ENCODE measurements around the gene GSE1.
A peak's percentile ranks its signal among the peaks of the same experiment; 100 is the strongest.

GSE1 gene

DNA sequence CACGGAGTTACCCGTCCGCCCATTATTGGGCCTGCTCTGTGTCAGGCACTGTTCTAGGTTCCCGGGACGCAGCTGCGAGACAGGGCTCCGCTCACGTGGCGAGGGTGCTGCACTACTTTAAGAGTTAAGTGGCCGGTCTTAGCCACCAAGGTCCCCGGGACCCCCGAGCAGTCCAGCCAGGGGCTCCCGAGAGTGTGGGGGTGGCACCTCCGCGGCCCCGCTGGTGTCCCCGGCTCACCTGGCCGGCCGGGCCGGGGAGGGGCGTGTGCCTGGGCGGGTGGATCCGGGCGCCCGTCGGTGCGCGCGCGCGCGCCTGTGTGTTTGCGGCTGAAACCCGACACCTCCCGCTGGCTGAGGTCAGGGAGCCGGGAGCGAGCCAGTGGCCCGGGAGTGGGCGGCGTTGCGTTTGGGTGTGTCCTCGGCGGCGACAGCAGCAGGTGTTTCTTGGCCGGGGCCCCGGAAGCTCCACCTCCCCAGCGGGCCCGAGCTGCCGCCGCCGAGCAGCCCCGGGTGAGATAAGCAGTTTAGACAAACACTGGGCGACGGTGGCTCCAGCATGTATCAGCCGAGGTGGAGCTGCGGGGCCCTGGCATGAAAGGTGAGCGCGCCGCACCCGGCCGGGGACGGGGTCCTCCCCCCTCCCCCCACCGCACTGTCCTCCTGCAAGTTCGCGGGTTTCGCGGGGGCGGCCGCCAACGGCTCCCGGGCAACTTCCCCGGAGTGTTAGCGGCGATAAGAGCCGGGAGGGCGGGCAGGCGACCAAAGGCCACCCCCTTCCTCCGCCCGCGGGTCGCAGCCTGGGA, at the start of gene GSE1:
Gene GSE1 (plus strand): TSS at position 522 of the 803 bp plus-strand sequence. CDS start 70 bp downstream, at position 592.
- Mint-ChIP-seq H3K4me1 (ENCODE audit: low read depth) (peaks cover 43% of the 10 kb centered on the region), H3K27ac (no peak within 1 kb of the TSS), H3K36me3 (no peaks in the 10 kb centered on the region), H3K27me3 (no peaks in the 10 kb centered on the region), H3K9me3 (ENCODE audit: low read depth) (no peaks in the 10 kb centered on the region), H3K4me3 (peak within 1 kb of the TSS; percentile 68)

DNA sequence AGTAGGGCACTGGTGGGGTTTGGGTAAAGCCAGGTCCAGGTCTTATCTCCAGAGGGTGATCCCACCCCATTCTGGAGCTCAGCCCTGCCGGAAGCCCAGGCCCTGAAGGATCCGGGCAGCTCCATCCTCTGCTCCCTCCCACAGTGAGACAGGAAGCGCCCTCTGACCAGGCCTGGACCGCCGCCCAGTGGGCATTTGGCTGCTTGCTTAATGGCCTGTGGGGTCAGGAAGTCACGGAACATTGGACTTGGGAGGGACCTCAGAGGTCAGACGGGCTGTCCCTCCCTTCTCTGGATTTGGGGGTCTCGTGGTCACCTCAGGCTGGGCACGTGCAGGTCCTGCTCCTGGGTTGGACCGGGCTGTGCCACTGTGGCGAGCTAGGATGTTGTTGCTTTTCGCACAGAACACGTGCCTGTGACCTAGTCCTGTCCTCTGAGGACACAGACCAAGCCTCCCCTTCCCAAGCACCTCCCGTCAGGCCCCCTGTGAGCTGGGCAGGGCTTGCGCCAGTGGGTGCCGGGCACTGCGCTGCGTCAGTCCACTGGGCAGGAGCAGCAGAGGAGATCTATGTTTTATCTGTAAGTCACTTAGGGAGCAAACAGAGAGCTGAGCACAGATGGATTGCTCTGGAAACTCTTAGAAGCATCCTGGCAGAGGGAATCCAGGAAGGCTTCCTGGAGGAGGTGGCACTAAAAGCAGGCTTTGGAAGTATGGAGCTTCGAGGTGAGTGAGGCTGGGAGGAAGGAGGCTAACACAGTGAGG, 49.4 kb upstream of the GSE1 start:
- Mint-ChIP-seq H3K27me3 (no peaks in the 10 kb centered on the region), H3K4me3 (no peak overlapping the region), H3K9me3 (ENCODE audit: low read depth) (no peaks in the 10 kb centered on the region), H3K36me3 (no peaks in the 10 kb centered on the region), H3K4me1 (ENCODE audit: low read depth) (peaks cover 52% of the 10 kb centered on the region), H3K27ac (no peak overlapping the region)

DNA sequence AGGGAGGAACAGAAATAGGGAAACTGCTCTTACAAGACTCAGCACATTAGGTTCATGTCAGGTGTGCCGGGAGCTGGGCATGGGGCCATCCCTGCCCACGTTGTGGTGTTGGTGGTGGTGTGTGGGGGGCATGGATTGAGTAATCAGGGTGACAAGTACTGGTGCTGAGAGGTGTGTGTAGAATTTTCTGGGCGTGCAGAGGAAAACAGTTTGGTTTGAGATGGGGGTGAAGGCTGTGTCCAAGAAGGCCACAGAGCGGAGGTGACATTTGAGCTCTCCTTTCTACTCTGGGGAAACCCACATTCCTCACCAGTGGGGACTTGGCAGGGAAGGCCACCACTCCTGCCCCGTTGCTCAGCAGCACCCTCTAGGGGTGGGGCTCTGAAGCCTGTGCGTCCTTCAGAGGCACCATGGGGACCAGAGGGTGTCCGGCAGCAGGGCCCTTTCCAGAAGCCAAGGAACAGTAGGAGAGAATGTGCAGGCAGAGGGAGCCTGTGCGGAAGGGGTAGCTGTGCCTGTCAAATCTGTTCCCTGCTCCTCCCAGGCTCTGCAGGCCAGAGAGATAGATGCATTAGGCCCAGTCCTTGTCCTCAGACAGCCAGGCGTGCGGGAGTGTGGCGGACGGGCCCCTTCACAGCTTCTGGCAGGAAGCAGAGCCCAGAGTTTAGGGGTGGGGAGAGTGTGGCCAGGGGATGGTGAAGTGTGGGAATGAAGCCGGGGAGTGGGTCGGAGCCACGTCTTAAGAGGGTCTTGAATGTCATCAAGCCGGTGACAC, 48.7 kb upstream of the GSE1 start:
- H3K4me1 Mint-ChIP-seq (ENCODE audit: low read depth): peaks cover 57% of the 10 kb centered on the region
- H3K9me3 Mint-ChIP-seq (ENCODE audit: low read depth): no peaks in the 10 kb centered on the region
- H3K4me3 Mint-ChIP-seq: no peak overlapping the region
- H3K36me3 Mint-ChIP-seq: no peaks in the 10 kb centered on the region
- H3K27ac Mint-ChIP-seq: peak overlapping the region; percentile 8
- H3K27me3 Mint-ChIP-seq: no peaks in the 10 kb centered on the region

GRCh38 chr16:85565340-85565739, 47.8 kb upstream of the GSE1 start:
- Mint-ChIP-seq H3K27ac (no peak overlapping the region), H3K36me3 (no peaks in the 10 kb centered on the region), H3K4me1 (ENCODE audit: low read depth) (peaks cover 61% of the 10 kb centered on the region), H3K4me3 (no peak overlapping the region), H3K27me3 (no peaks in the 10 kb centered on the region), H3K9me3 (ENCODE audit: low read depth) (no peaks in the 10 kb centered on the region)

DNA sequence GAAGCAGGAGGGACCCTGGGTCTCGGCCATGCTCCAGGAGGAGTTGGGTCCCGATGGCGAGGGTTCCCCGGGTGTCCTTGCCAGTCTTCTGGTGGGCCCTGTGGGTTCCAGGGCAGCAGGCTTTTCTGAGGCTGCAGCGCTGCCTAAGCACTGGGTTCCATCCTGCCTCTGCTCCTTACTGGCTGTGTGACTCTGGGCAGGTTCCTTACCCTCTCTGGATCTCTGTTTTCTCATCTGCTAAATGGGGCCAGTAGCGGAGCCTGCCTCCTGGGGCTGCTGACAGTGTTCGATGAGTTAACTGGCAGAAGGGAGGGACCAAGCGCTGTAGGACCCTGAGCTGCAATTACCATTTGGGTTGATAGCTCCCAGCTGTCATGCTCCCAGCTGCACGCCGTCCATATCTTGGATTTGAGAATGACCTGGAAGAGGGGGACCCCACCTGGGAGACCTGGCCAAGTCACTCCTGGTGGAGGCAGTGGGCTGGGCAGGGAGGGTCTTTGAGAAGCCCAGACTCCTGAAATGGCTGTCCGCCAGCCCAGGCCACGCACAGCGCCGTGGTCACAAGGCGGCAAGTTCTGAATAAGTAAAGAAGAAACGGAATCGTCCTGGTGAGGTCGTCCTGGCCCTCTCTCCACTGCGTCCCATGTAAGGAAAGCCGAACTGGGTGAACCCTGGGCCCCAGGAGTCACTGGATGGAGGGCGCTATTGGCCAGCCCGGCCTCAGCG, 47.2 kb upstream of the GSE1 start:
- no peak overlapping the region for H3K27ac Mint-ChIP-seq
- H3K9me3 Mint-ChIP-seq (ENCODE audit: low read depth): no peaks in the 10 kb centered on the region
- no peaks in the 10 kb centered on the region for H3K36me3 Mint-ChIP-seq
- no peaks in the 10 kb centered on the region for H3K27me3 Mint-ChIP-seq
- H3K4me3 Mint-ChIP-seq: no peak overlapping the region
- peaks cover 65% of the 10 kb centered on the region for H3K4me1 Mint-ChIP-seq (ENCODE audit: low read depth)

GRCh38 chr16:85566561-85567100, 46.5 kb upstream of the GSE1 start:
- H3K4me3 Mint-ChIP-seq: no peak overlapping the region
- no peaks in the 10 kb centered on the region for H3K9me3 Mint-ChIP-seq (ENCODE audit: low read depth)
- peaks cover 68% of the 10 kb centered on the region for H3K4me1 Mint-ChIP-seq (ENCODE audit: low read depth)
- no peak overlapping the region for H3K27ac Mint-ChIP-seq
- no peaks in the 10 kb centered on the region for H3K27me3 Mint-ChIP-seq
- H3K36me3 Mint-ChIP-seq: no peaks in the 10 kb centered on the region

DNA sequence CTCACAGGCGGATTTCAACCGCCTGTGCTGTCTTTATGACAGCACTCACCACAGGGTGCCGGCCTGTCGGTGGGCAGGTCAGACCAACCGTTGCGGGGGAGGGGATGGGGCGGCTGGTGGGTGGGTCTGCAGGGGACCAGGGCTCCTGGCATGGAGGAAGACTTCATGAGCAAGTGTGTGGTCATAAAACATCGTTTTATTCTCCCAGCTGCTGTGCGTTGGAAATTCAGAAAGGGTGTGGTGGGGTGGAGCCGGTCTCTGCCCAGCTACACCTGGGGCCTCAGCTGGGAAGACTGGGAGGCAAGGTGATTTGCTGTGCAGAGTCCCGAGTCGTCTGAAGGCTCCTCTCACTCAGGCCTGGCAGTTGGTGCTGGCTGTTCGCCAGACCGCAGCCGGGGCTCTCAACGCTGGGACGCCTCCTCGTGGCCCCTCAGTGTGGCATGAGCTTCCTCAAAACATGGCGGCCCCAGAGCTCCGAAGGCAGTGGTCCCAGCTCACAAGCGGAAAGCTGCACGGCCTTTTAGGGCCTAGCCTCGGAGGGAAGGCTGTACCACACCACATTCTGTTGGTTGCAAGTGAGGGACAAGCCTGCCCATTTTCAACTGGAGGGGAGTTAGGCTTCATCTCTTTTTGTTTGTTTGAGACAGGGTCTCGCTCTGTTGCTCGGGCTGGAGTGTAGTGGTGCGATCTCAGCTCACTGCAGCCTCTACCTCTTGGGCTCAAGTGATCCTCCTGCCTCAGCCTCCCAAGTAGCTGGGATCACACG, 45.8 kb upstream of the GSE1 start:
- H3K9me3 Mint-ChIP-seq (ENCODE audit: low read depth): no peaks in the 10 kb centered on the region
- peak overlapping the region; percentile 28 for H3K27ac Mint-ChIP-seq
- no peak overlapping the region for H3K4me3 Mint-ChIP-seq
- no peaks in the 10 kb centered on the region for H3K27me3 Mint-ChIP-seq
- H3K36me3 Mint-ChIP-seq: peaks cover 2% of the 10 kb centered on the region
- H3K4me1 Mint-ChIP-seq (ENCODE audit: low read depth): peaks cover 74% of the 10 kb centered on the region

DNA sequence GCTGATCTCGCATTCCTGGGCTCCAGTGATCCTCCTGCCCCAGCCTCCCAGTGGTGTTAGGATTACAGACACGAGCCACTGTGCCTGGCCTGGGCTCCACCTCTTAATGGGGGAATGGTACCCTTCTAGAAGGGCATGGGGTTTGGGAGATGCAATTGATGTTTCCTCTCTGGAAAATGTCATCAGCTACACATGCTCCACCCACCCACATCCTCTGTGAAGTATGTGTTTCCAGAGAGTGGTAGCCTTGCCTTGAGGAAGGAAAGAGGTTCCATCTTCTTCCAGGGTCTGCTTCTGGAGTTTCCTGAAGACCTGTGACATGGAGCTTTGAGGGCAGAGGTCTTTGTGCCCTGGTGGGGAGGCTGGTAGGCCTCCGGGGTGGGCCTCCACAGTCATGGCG, 45.2 kb upstream of the GSE1 start:
- H3K27me3 Mint-ChIP-seq: no peaks in the 10 kb centered on the region
- no peak overlapping the region for H3K4me3 Mint-ChIP-seq
- H3K36me3 Mint-ChIP-seq: peaks cover 2% of the 10 kb centered on the region
- H3K27ac Mint-ChIP-seq: peak overlapping the region; percentile 28
- H3K4me1 Mint-ChIP-seq (ENCODE audit: low read depth): peaks cover 72% of the 10 kb centered on the region
- no peaks in the 10 kb centered on the region for H3K9me3 Mint-ChIP-seq (ENCODE audit: low read depth)

DNA sequence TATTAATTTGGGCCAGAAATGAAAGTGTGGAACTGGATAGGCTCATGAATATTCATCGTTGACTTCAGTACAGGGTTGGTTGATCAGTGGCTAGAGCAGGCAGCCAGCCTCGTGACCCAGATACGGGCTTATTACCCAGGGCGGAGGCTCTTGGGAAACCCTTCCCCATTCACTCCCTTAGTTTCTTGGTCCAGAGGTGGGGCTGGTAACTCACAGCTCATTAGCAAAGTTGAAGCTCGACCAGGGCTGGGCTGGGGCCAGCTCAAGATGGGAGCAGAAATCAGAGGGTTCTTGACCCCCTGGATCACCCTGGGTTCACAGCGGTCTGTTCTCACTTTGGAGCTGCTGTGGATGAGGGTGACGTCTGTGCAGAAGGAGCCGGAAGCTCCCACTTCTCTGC, 44.6 kb upstream of the GSE1 start:
- peaks cover 2% of the 10 kb centered on the region for H3K36me3 Mint-ChIP-seq

DNA sequence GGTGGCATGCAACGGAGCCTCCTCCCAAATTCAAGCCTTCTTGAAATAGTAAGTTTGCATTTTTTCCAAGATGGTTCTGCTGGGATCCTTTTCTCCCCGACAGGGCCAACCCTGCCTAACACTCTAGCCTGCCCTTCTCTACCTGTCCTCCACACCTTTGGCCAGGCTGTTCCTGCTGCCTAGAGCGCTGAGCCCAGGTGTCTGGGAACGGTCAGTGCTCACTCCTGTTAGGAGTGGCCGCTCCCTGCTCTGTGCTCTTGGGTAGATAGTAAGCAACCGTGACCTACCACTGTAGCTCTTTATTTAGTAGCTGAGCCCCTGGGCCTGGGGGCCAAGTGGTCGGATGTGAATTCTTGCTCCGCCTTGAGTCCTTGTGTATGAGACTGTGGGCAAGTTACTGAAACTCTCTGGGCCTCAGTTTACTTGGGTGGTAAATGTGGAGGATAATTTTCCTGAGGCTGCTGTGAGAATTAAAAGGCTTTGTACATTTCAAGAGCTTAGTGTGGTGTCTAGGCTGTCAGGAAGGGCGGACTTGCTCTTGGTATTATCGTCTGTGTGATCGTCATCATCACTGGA, 44.0 kb upstream of the GSE1 start:
- H3K4me1 Mint-ChIP-seq (ENCODE audit: low read depth): peaks cover 71% of the 10 kb centered on the region
- H3K36me3 Mint-ChIP-seq: peaks cover 2% of the 10 kb centered on the region
- no peaks in the 10 kb centered on the region for H3K27me3 Mint-ChIP-seq
- peak overlapping the region; percentile 73 for H3K4me3 Mint-ChIP-seq
- H3K27ac Mint-ChIP-seq: peak overlapping the region; percentile 87
- no peaks in the 10 kb centered on the region for H3K9me3 Mint-ChIP-seq (ENCODE audit: low read depth)

More for the DNA sequence above, 44.6 kb upstream of the GSE1 start:
- H3K27me3 Mint-ChIP-seq: no peaks in the 10 kb centered on the region
- no peak overlapping the region for H3K4me3 Mint-ChIP-seq
- no peak overlapping the region for H3K27ac Mint-ChIP-seq
- peaks cover 74% of the 10 kb centered on the region for H3K4me1 Mint-ChIP-seq (ENCODE audit: low read depth)
- no peaks in the 10 kb centered on the region for H3K9me3 Mint-ChIP-seq (ENCODE audit: low read depth)

- H3K27me3 Mint-ChIP-seq: no peaks in the 10 kb centered on the region
- H3K36me3 Mint-ChIP-seq: peaks cover 2% of the 10 kb centered on the region
- peaks cover 65% of the 10 kb centered on the region for H3K4me1 Mint-ChIP-seq (ENCODE audit: low read depth)
- peak overlapping the region; percentile 87 for H3K27ac Mint-ChIP-seq
- H3K4me3 Mint-ChIP-seq: peak overlapping the region; percentile 73
- no peaks in the 10 kb centered on the region for H3K9me3 Mint-ChIP-seq (ENCODE audit: low read depth)
Measured at GRCh38 chr16:85569615-85570212, 43.4 kb upstream of the GSE1 start.

DNA sequence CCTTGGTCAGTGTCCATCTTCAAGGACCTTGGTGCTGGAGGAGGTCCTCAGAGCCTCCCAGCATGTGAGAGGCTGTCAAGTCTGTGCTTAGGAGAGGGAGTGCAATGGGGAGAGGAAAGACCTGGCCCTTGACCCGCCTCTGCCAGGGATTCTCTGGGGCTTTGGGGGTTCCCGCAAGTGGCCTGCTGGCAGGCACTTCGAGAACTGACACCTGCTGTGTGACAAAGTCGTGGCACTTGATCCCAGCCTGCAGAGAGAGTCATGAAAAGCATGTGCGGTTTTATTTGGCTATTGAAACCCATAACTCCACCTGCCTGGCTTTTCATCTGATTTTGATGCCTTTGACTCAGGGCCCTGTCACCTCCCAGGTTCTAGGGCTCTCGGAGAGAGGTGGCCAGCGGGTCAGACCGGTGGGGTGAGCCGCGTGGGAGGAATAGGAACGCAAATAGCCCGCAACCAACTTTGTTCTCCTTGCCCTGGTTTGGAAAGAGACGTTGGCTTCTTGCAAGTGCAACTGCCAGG, 42.8 kb upstream of the GSE1 start:
- peaks cover 2% of the 10 kb centered on the region for H3K36me3 Mint-ChIP-seq
- peaks cover 65% of the 10 kb centered on the region for H3K4me1 Mint-ChIP-seq (ENCODE audit: low read depth)
- H3K27ac Mint-ChIP-seq: peak overlapping the region; percentile 87
- no peaks in the 10 kb centered on the region for H3K9me3 Mint-ChIP-seq (ENCODE audit: low read depth)
- H3K4me3 Mint-ChIP-seq: peak overlapping the region; percentile 73
- no peaks in the 10 kb centered on the region for H3K27me3 Mint-ChIP-seq
